Endothelial cell of umbilical vein (primary cell): Measurements from ENCODE around the gene PLPPR5. TPM values are rescaled to one million over a fixed set of nuclear protein-coding genes. Genes with fewer than 3 reads are reported as not detected.
A peak's percentile ranks its signal among the peaks of the same experiment; 100 is the strongest.

ENCODE experiments used
- BruUV-seq: library from RNA; stranded (reverse); fragments of 400-500 nt; replicated peaks from 2 replicates; lab custom pipeline; 2021; lab: Mats Ljungman, UMichigan
- CTCF ChIA-PET: fragments of 300-600, 350-600 bp; sonication (Branson Sonifier 250); formaldehyde crosslinking; loops from one replicate; lab custom pipeline; 2021; ENCODE audit warnings: antibody characterized with exemption, inconsistent platforms; lab: Charles Lee
- POLR2A ChIA-PET: fragments of 300-600, 350-600 bp; sonication (Branson Sonifier 250); formaldehyde crosslinking; loops from one replicate; lab custom pipeline; 2021; ENCODE audit warnings: antibody characterized with exemption, inconsistent platforms; lab: Charles Lee
- DNase-seq: peaks from one replicate; pipeline ENCODE4 v3.0.0-alpha.2; 2011; ENCODE audit warnings: low read depth, low spot score
- FAIRE-seq: peaks from 2 replicates; lab custom pipeline; 2011; peaks lifted over from hg19 to GRCh38; lab: Jason Lieb, UNC
- H2AFZ ChIP-seq: 2 replicates; pipeline ENCODE4 v1.6.0; 2012; ENCODE audit warnings: low read depth, low read length, control low read depth, inconsistent platforms
- H3K27ac ChIP-seq: 2 replicates; pipeline ENCODE4 v1.5.1; 2011; ENCODE audit warnings: low read depth, mild to moderate bottlenecking, control low read depth, low read length, moderate library complexity; ENCODE audit not compliant: insufficient read depth
- H3K27me3 ChIP-seq, 2 experiments: 2 replicates each; pipeline versions ENCODE4 v1.6.0 to v1.6.1; 2011; ENCODE audit warnings: low read length in 2 of 2, mixed read lengths in 1 of 2; ENCODE audit not compliant: control insufficient read depth in 2 of 2, insufficient read depth in 2 of 2
- H3K36me3 ChIP-seq, 2 experiments: 2 replicates in 1 of 2; 3 replicates in 1 of 2; pipeline ENCODE4 v1.5.1; 2011; ENCODE audit warnings: low read length in 2 of 2, mild to moderate bottlenecking in 1 of 2, moderate library complexity in 1 of 2; ENCODE audit not compliant: control insufficient read depth in 2 of 2, insufficient read depth in 2 of 2; ENCODE audit errors: extremely low read depth in 1 of 2
- H3K4me1 ChIP-seq: 3 replicates; pipeline ENCODE4 v1.5.1; 2011; ENCODE audit warnings: mild to moderate bottlenecking, low read length; ENCODE audit not compliant: control insufficient read depth, insufficient read depth; ENCODE audit errors: extremely low read depth
- H3K4me2 ChIP-seq: 2 replicates; pipeline ENCODE4 v1.6.1; 2011; ENCODE audit warnings: low read length, control low read depth, mixed read lengths; ENCODE audit not compliant: insufficient read depth
- H3K4me3 ChIP-seq, 3 experiments: fragments of 200-600 bp in 1 of 3; sonication (generic), shearing (Covaris generic) in 1 of 3; replicated peaks in 1 of 3; 2 replicates each; pipeline ENCODE4 v1.5.1; 2011 to 2016; ENCODE audit warnings: control low read depth in 3 of 3, low read length in 3 of 3, mild to moderate bottlenecking in 2 of 3, inconsistent platforms in 1 of 3, low read depth in 1 of 3, moderate library complexity in 1 of 3; ENCODE audit not compliant: insufficient read depth in 1 of 3
- H3K79me2 ChIP-seq: 2 replicates; pipeline ENCODE4 v1.6.0; 2012; ENCODE audit warnings: low read length, inconsistent platforms; ENCODE audit not compliant: control insufficient read depth, insufficient read depth
- H3K9ac ChIP-seq: replicated peaks from 2 replicates; pipeline ENCODE3; 2011; ENCODE audit warnings: low read length, control low read depth; ENCODE audit not compliant: insufficient read depth; ENCODE audit errors: extremely low read depth
- H3K9me1 ChIP-seq: replicated peaks from 3 replicates; pipeline ENCODE4 v1.6.0; 2011; ENCODE audit warnings: mild to moderate bottlenecking, low read length; ENCODE audit not compliant: control insufficient read depth, insufficient read depth; ENCODE audit errors: extremely low read depth
- H3K9me3 ChIP-seq: replicated peaks from 2 replicates; pipeline ENCODE4 v1.5.1; 2012; ENCODE audit warnings: low read length, inconsistent platforms; ENCODE audit not compliant: control insufficient read depth, insufficient read depth
- H4K20me1 ChIP-seq: replicated peaks from 2 replicates; pipeline ENCODE3; 2011; ENCODE audit warnings: mild to moderate bottlenecking, low read length; ENCODE audit not compliant: control insufficient read depth, insufficient read depth; ENCODE audit errors: extremely low read depth
- CTCF ChIP-seq, 2 donors: IDR thresholded peaks; 1 replicate in 1 of 2; 2 replicates in 1 of 2; pipeline ENCODE4 v1.5.1; 2011; ENCODE audit warnings: low read length in 2 of 2, mild to moderate bottlenecking in 2 of 2, moderate library complexity in 2 of 2, control low read depth in 1 of 2, inconsistent platforms in 1 of 2, low read depth in 1 of 2; ENCODE audit not compliant: insufficient read depth in 1 of 2; ENCODE audit errors: extremely low read depth in 1 of 2
- EZH2 ChIP-seq: IDR thresholded peaks from 2 replicates; pipeline ENCODE4 v1.6.1; 2012; ENCODE audit warnings: borderline replicate concordance, low read depth, mild to moderate bottlenecking, moderate library complexity, low read length, inconsistent platforms; ENCODE audit not compliant: severe bottlenecking
- FOS ChIP-seq: IDR thresholded peaks from 2 replicates; pipeline ENCODE4 v1.6.1; 2011; ENCODE audit warnings: mild to moderate bottlenecking, low read length, moderate library complexity, borderline replicate concordance; ENCODE audit not compliant: insufficient read depth
- GATA2 ChIP-seq: IDR thresholded peaks from 2 replicates; pipeline ENCODE4 v1.7.0; 2011; ENCODE audit warnings: low read depth, mild to moderate bottlenecking, moderate library complexity, mixed read lengths, low read length; ENCODE audit not compliant: insufficient read length, insufficient read depth
- JUN ChIP-seq: IDR thresholded peaks from 2 replicates; pipeline ENCODE4 v1.6.1; 2011; ENCODE audit warnings: borderline replicate concordance, low read depth; ENCODE audit not compliant: insufficient read length, insufficient read depth
- MAX ChIP-seq: IDR thresholded peaks from 2 replicates; pipeline ENCODE4 v1.6.1; 2011; ENCODE audit not compliant: insufficient read depth, insufficient read length
- MYC ChIP-seq: IDR thresholded peaks from one replicate; pipeline ENCODE4 v1.6.1; 2011; ENCODE audit warnings: mild to moderate bottlenecking, low read depth, low read length
- POLR2A ChIP-seq: IDR thresholded peaks from 2 replicates; pipeline ENCODE4 v1.6.1; 2012; ENCODE audit warnings: low read depth, mild to moderate bottlenecking, control low read depth, low read length
- POLR2AphosphoS5 ChIP-seq: IDR thresholded peaks from 2 replicates; pipeline ENCODE4 v1.6.1; 2012; ENCODE audit warnings: low read depth, mild to moderate bottlenecking, control low read depth, low read length, moderate library complexity; ENCODE audit not compliant: insufficient read depth
- dilution Hi-C: fragments of 300-500 bp; cut with MboI; formaldehyde crosslinking; loops from one replicate; pipeline ENCODE4 v1.15.0; 2019; ENCODE audit warnings: low sequenced_read_pairs; ENCODE audit not compliant: extremely low pct_ligation_motif_present
- intact Hi-C: fragments of 100-400 bp; cut with micrococcal nuclease; formaldehyde crosslinking; loops from one replicate; pipeline ENCODE4 v1.10.0; 2022
- polyA plus RNA-seq, 4 experiments: library from polyadenylated mRNA; depleted of rRNA in 3 of 4; stranded (reverse) in 3 of 4; unstranded in 1 of 4; fragments of >200 nt; gene quantifications; 2 replicates each; pipeline versions ENCODE4 v1.2.1 to v1.2.3, GENCODE V29; 2011 to 2012; ENCODE audit warnings: missing spikeins in 1 of 4
- total RNA-seq: library from RNA; stranded (reverse); gene quantifications from 2 replicates; pipeline ENCODE4 v1.2.3, GENCODE V29; 2021

The PLPPR5 gene
- total and polyA plus RNA-seq, 2 donors (not counting 3 experiments of a cell fraction or from before 2014, with no cell fraction given), result not detected

GRCh38 chr1:98870959-98871903, 133.4 kb downstream of the PLPPR5 start:
- CTCF ChIA-PET, result no interaction called here
- FAIRE-seq (no peak), DNase-seq (peak; percentile 3)
- H3K27me3 ChIP-seq, result peaks cover 0 to 3% of the 10 kb centered on the region in 2 experiments
- TF ChIP-seq GATA2 (no peak), FOS (no peak), POLR2AphosphoS5 (no peak)
- intact Hi-C loops (no loop called here), dilution Hi-C loops (no loop called here)
- H3K4me3 ChIP-seq, result no peak overlapping the region
- H3K27ac ChIP-seq, result no peak overlapping the region
- no peaks in the 10 kb centered on the region for H3K9me1 ChIP-seq
- no peak overlapping the region for H3K4me2 ChIP-seq
- POLR2A ChIA-PET, result no interaction called here
- no peak overlapping the region for H2AFZ ChIP-seq
- H3K4me1 ChIP-seq, result no peaks in the 10 kb centered on the region
- no TSS peak for BruUV-seq
- no peaks in the 10 kb centered on the region for H3K9me3 ChIP-seq
- H3K36me3 ChIP-seq, result no peaks in the 10 kb centered on the region
- no peak overlapping the region for H3K9ac ChIP-seq
- H4K20me1 ChIP-seq, result no peaks in the 10 kb centered on the region
- H3K79me2 ChIP-seq, result no peaks in the 10 kb centered on the region

- Histone ChIP-seq H3K27me3 (no peaks in the 10 kb centered on the region), H3K36me3 (no peaks in the 10 kb centered on the region), H3K4me2 (no peak overlapping the region), H3K9me3 (no peaks in the 10 kb centered on the region), H3K4me1 (no peaks in the 10 kb centered on the region), H3K27ac (no peak overlapping the region), H2AFZ (no peak overlapping the region), H3K9ac (no peak overlapping the region), H3K9me1 (no peaks in the 10 kb centered on the region), H3K4me3 (no peak overlapping the region), H4K20me1 (no peaks in the 10 kb centered on the region), H3K79me2 (no peaks in the 10 kb centered on the region)
- intact Hi-C loops, result no loop called here
- CTCF ChIA-PET, result no interaction called here
- POLR2A ChIA-PET, result no interaction called here
- DNase-seq, result no peak
- no peak for FAIRE-seq
- no TSS peak for BruUV-seq
- dilution Hi-C loops, result no loop called here
- no peak for TF ChIP-seq CTCF (IDR thresholded peaks at IDR 0.05; ENCODE audit: extremely low read depth in 1 of 2, insufficient read depth in 1 of 2, low read depth in 1 of 2, low read length in 2 of 2)
- TF ChIP-seq FOS, result no peak
- TF ChIP-seq POLR2AphosphoS5, result no peak
- TF ChIP-seq JUN, result no peak
- no peak for TF ChIP-seq MYC
- TF ChIP-seq GATA2, result no peak
- TF ChIP-seq POLR2A, result no peak
- no peak for TF ChIP-seq MAX
- TF ChIP-seq EZH2, result no peak
These were observed 138.9 kb downstream of the PLPPR5 start for GRCh38 chr1:98865796-98866195.
